Anterior cingulate cortex (tissue), 58 donors: ENCODE data around the gene ZNF808.
"Not testable (repeated sequence)": the region's sequence is repeated elsewhere in the genome, so short reads cannot be mapped to it uniquely, and the experiment has no call there.

Experiments
- DNase-seq, 58 donors: peaks; one replicate each; lab custom pipeline; 2025; lab: John Stamatoyannopoulos, UW

Gene ZNF808

GRCh38 chr19:52585604-52586003, 58.1 kb downstream of the ZNF808 start:
- DNase-seq = no peak

GRCh38 chr19:52590728-52591127, 63.3 kb downstream of the ZNF808 start:
- DNase-seq = no peak

GRCh38 chr19:52592301-52592700, 64.8 kb downstream of the ZNF808 start:
- DNase-seq = no peak

GRCh38 chr19:52593441-52593840, 66.0 kb downstream of the ZNF808 start:
- DNase-seq = not testable (repeated sequence)

- no peak for DNase-seq
Measured at GRCh38 chr19:52599241-52599640, 71.8 kb downstream of the ZNF808 start.

GRCh38 chr19:52600639-52601024, 73.2 kb downstream of the ZNF808 start:
- DNase-seq = peak in 6 of 58 donors; percentile 2 to 37 (median 18)

GRCh38 chr19:52601025-52601973, 73.8 kb downstream of the ZNF808 start:
- peak in 56 of 58 donors; percentile 1 to 90 (median 64) for DNase-seq

GRCh38 chr19:52601974-52602366, 74.5 kb downstream of the ZNF808 start:
- peak in 7 of 58 donors; percentile 0 to 18 (median 1) for DNase-seq

- no peak for DNase-seq
Measured at GRCh38 chr19:52602941-52603340, 75.5 kb downstream of the ZNF808 start.

- DNase-seq = no peak
Measured at GRCh38 chr19:52603558-52604207, 76.2 kb downstream of the ZNF808 start.
